Liver (tissue), 9 donors: Measurements from ENCODE around the gene BCS1L. TPM values are rescaled to one million over a fixed set of nuclear protein-coding genes. Genes with fewer than 3 reads are reported as not detected.

Experiments used
- DNase-seq: peaks from one replicate; pipeline ENCODE4 v3.0.0-alpha.2; 2017; ENCODE audit warnings: low spot score
- H3K27ac ChIP-seq, 2 donors: one replicate each; pipeline ENCODE4 v1.7.0; 2013; ENCODE audit warnings: inconsistent platforms in 2 of 2, low read length in 2 of 2, control low read depth in 1 of 2, low read depth in 1 of 2, mild to moderate bottlenecking in 1 of 2
- H3K27me3 ChIP-seq, 4 donors: one replicate each; pipeline versions ENCODE4 v1.6.1 to v1.7.0; 2013; ENCODE audit warnings: low read length in 3 of 4, inconsistent platforms in 1 of 4, mild to moderate bottlenecking in 1 of 4, moderate library complexity in 1 of 4; ENCODE audit not compliant: control insufficient read depth in 4 of 4, insufficient read depth in 4 of 4
- H3K36me3 ChIP-seq, 4 donors: one replicate each; pipeline versions ENCODE4 v1.6.1 to v1.7.0; 2013; ENCODE audit warnings: low read length in 3 of 4, mild to moderate bottlenecking in 3 of 4, low read depth in 1 of 4, moderate library complexity in 1 of 4; ENCODE audit not compliant: control insufficient read depth in 4 of 4, insufficient read depth in 3 of 4
- H3K4me1 ChIP-seq, 4 donors: one replicate each; pipeline versions ENCODE4 v1.6.1 to v1.7.0; 2013; ENCODE audit warnings: low read length in 3 of 4, mild to moderate bottlenecking in 3 of 4, moderate library complexity in 1 of 4; ENCODE audit not compliant: control insufficient read depth in 4 of 4, insufficient read depth in 4 of 4
- H3K4me3 ChIP-seq, 3 donors: one replicate each; pipeline versions ENCODE4 v1.6.1 to v1.7.0; 2013; ENCODE audit warnings: low read length in 3 of 3, control low read depth in 1 of 3, low read depth in 1 of 3, mild to moderate bottlenecking in 1 of 3
- H3K9ac ChIP-seq, 2 donors: one replicate each; pipeline ENCODE4 v1.7.0; 2013; ENCODE audit warnings: low read length in 2 of 2, mild to moderate bottlenecking in 2 of 2, moderate library complexity in 2 of 2, control low read depth in 1 of 2, low read depth in 1 of 2
- H3K9me3 ChIP-seq, 4 donors: one replicate each; pipeline versions ENCODE4 v1.6.1 to v1.7.0; 2013; ENCODE audit warnings: low read length in 3 of 4; ENCODE audit not compliant: control insufficient read depth in 4 of 4
- ATF3 ChIP-seq: IDR thresholded peaks from 2 replicates; pipeline ENCODE4 v1.6.1; 2016; ENCODE audit warnings: antibody characterized with exemption
- CTCF ChIP-seq: fragments of 150-350 bp; IDR thresholded peaks from 2 replicates; pipeline ENCODE4 v1.5.1; 2017; ENCODE audit warnings: improper control_type of control experiment, low read depth, low read length; ENCODE audit not compliant: missing input control
- EGR1 ChIP-seq, 2 donors: IDR thresholded peaks; 2 replicates each; pipeline ENCODE4 v1.6.1; 2016 to 2018; ENCODE audit warnings: antibody characterized with exemption in 2 of 2, low read depth in 2 of 2
- FOXA1 ChIP-seq: IDR thresholded peaks from 2 replicates; pipeline ENCODE4 v1.6.1; 2016; ENCODE audit warnings: antibody characterized with exemption
- FOXA2 ChIP-seq: IDR thresholded peaks from 2 replicates; pipeline ENCODE4 v1.6.1; 2016; ENCODE audit warnings: antibody characterized with exemption
- GABPA ChIP-seq, 2 donors: IDR thresholded peaks in 1 of 2; conservative IDR thresholded peaks in 1 of 2; 2 replicates each; pipeline ENCODE4 v1.6.1; 2016; ENCODE audit warnings: antibody characterized with exemption in 2 of 2, mild to moderate bottlenecking in 1 of 2, moderate library complexity in 1 of 2
- HNF4A ChIP-seq, 2 donors: conservative IDR thresholded peaks; 2 replicates each; pipeline ENCODE4 v1.6.1; 2016; ENCODE audit warnings: antibody characterized with exemption in 2 of 2, mild to moderate bottlenecking in 2 of 2
- HNF4G ChIP-seq: IDR thresholded peaks from 2 replicates; pipeline ENCODE4 v1.6.1; 2016; ENCODE audit warnings: antibody characterized with exemption
- JUND ChIP-seq, 2 donors: IDR thresholded peaks; 2 replicates each; pipeline ENCODE4 v1.6.1; 2016; ENCODE audit warnings: antibody characterized with exemption in 2 of 2
- NR2F2 ChIP-seq: IDR thresholded peaks from 2 replicates; pipeline ENCODE4 v1.6.1; 2016; ENCODE audit warnings: antibody characterized with exemption
- RAD21 ChIP-seq, 2 donors: IDR thresholded peaks; 2 replicates each; pipeline ENCODE4 v1.6.1; 2016; ENCODE audit warnings: antibody characterized with exemption in 2 of 2, mild to moderate bottlenecking in 2 of 2
- RXRA ChIP-seq, 2 donors: IDR thresholded peaks; 2 replicates each; pipeline ENCODE4 v1.6.1; 2017 to 2018; ENCODE audit warnings: antibody characterized with exemption in 2 of 2, mild to moderate bottlenecking in 1 of 2
- SP1 ChIP-seq: IDR thresholded peaks from 2 replicates; pipeline ENCODE4 v1.6.1; 2018; ENCODE audit warnings: antibody characterized with exemption, mild to moderate bottlenecking
- TAF1 ChIP-seq: conservative IDR thresholded peaks from 2 replicates; pipeline ENCODE4 v1.6.1; 2016; ENCODE audit warnings: antibody characterized with exemption, mild to moderate bottlenecking
- YY1 ChIP-seq: IDR thresholded peaks from 2 replicates; pipeline ENCODE4 v1.6.1; 2016; ENCODE audit warnings: antibody characterized with exemption, mild to moderate bottlenecking
- ZBTB33 ChIP-seq: IDR thresholded peaks from 2 replicates; pipeline ENCODE4 v1.6.1; 2016; ENCODE audit warnings: antibody characterized with exemption
- WGBS: extraction: QIAGEN DNeasy Blood & Tissue Kit; methylation state at CpG from one replicate; pipeline ENCODE4 v1.1.7; 2013; 5-methylcytosine and 5-hydroxymethylcytosine counted together
- polyA plus RNA-seq, 2 donors: library from polyadenylated mRNA; stranded (reverse) in 1 of 2; unstranded in 1 of 2; fragments of 200-250 nt in 1 of 2; fragments of >200 nt in 1 of 2; fragmentation: Nextera tagmentation in 1 of 2; extraction: Ambion mirVana in 1 of 2; gene quantifications; one replicate each; pipeline versions ENCODE4 v1.2.1 to v1.2.3, GENCODE V29; 2013 to 2015
- total RNA-seq, 2 donors: library from RNA; depleted of rRNA; stranded (reverse); fragments of >200 nt; gene quantifications; one replicate each; pipeline ENCODE4 v1.2.3, GENCODE V29; 2014
- TF ChIP-seq, protein P1 (sequence below): IDR thresholded peaks from 2 replicates; pipeline ENCODE4 v1.6.1; 2016; ENCODE audit warnings: antibody characterized with exemption, mild to moderate bottlenecking
- TF ChIP-seq, protein P2 (sequence below): IDR thresholded peaks from 2 replicates; pipeline ENCODE4 v1.6.1; 2016; ENCODE audit warnings: antibody characterized with exemption
- donor health status: healthy.
- donor health status: healthy.
- donor health status: healthy.
- donor health status: healthy.
- donor health status: healthy.

Gene BCS1L
- total and polyA plus RNA-seq, 4 donors: 14.8 to 30.1 (median 25.2) TPM

- Histone ChIP-seq H3K4me1 (peaks cover 9 to 22% (median 15%) of the 10 kb centered on the region in 4 donors), H3K4me3 (no peak overlapping the region), H3K36me3 (peaks cover 11 to 44% (median 25%) of the 10 kb centered on the region in 4 donors), H3K9me3 (no peaks in the 10 kb centered on the region), H3K27ac (no peak overlapping the region), H3K27me3 (no peaks in the 10 kb centered on the region), H3K9ac (no peak overlapping the region)
- WGBS: 94% methylated on average over 2 of the region's 2 CpGs
- DNase-seq: no peak
- TF ChIP-seq NR2F2 (no peak), CTCF (no peak), HNF4A (conservative IDR thresholded peaks at IDR 0.05) (no peak), EGR1 (IDR thresholded peaks at IDR 0.05; ENCODE audit: low read depth in 2 of 2) (no peak), FOXA2 (no peak), SP1 (no peak), ATF3 (no peak), ZBTB33 (no peak), YY1 (no peak), GABPA (IDR thresholded peaks at IDR 0.05 in 1 of 2, conservative IDR thresholded peaks at IDR 0.05 in 1 of 2) (no peak), RAD21 (IDR thresholded peaks at IDR 0.05) (no peak), JUND (IDR thresholded peaks at IDR 0.05) (no peak), TAF1 (no peak), RXRA (IDR thresholded peaks at IDR 0.05) (no peak), HNF4G (no peak), FOXA1 (no peak)
- TF ChIP-seq, protein P1, sequence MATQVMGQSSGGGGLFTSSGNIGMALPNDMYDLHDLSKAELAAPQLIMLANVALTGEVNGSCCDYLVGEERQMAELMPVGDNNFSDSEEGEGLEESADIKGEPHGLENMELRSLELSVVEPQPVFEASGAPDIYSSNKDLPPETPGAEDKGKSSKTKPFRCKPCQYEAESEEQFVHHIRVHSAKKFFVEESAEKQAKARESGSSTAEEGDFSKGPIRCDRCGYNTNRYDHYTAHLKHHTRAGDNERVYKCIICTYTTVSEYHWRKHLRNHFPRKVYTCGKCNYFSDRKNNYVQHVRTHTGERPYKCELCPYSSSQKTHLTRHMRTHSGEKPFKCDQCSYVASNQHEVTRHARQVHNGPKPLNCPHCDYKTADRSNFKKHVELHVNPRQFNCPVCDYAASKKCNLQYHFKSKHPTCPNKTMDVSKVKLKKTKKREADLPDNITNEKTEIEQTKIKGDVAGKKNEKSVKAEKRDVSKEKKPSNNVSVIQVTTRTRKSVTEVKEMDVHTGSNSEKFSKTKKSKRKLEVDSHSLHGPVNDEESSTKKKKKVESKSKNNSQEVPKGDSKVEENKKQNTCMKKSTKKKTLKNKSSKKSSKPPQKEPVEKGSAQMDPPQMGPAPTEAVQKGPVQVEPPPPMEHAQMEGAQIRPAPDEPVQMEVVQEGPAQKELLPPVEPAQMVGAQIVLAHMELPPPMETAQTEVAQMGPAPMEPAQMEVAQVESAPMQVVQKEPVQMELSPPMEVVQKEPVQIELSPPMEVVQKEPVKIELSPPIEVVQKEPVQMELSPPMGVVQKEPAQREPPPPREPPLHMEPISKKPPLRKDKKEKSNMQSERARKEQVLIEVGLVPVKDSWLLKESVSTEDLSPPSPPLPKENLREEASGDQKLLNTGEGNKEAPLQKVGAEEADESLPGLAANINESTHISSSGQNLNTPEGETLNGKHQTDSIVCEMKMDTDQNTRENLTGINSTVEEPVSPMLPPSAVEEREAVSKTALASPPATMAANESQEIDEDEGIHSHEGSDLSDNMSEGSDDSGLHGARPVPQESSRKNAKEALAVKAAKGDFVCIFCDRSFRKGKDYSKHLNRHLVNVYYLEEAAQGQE: no peak
- TF ChIP-seq, protein P2, sequence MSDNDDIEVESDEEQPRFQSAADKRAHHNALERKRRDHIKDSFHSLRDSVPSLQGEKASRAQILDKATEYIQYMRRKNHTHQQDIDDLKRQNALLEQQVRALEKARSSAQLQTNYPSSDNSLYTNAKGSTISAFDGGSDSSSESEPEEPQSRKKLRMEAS: no peak
These were observed 3.7 kb upstream of the BCS1L start for GRCh38 chr2:218655751-218656150.
